IMR-90 (cell line): ENCODE data around the gene ELP4. TPM values are rescaled to one million over a fixed set of nuclear protein-coding genes. Genes with fewer than 3 reads are reported as not detected.
A peak's percentile ranks its signal among the peaks of the same experiment; 100 is the strongest.

Experiments
- ATAC-seq: fragments of 200-7000 bp; cut with Tn5 transposase; 2 replicates; pipeline ENCODE4 v1.9.1; 2020; ENCODE audit warnings: low read depth, mild to moderate bottlenecking, moderate library complexity
- BruUV-seq: library from RNA; stranded (reverse); fragments of 400-500 nt; replicated peaks from 2 replicates; lab custom pipeline; 2021; lab: Mats Ljungman, UMichigan
- CTCF ChIA-PET: fragments of 300-600 bp; formaldehyde crosslinking; extraction: SDS; loops from one replicate; lab custom pipeline; 2021; ENCODE audit warnings: antibody characterized with exemption; lab: Yijun Ruan, JAX
- POLR2A ChIA-PET: fragments of 300-600 bp; sonication (Branson Sonifier 250); formaldehyde crosslinking; loops from one replicate; lab custom pipeline; 2022; ENCODE audit warnings: antibody characterized with exemption; ENCODE audit not compliant: unreplicated experiment; lab: Charles Lee
- DNase-seq: peaks from one replicate; pipeline ENCODE4 v3.0.0; 2013
- H2AFZ ChIP-seq: replicated peaks from 2 replicates; pipeline ENCODE3; 2013; ENCODE audit warnings: low read length, mild to moderate bottlenecking; ENCODE audit not compliant: poor library complexity
- H2AK5ac ChIP-seq: 2 replicates; pipeline ENCODE4 v1.6.1; 2013; ENCODE audit warnings: low read depth, low read length, inconsistent platforms
- H2AK9ac ChIP-seq: replicated peaks from 2 replicates; pipeline ENCODE3; 2013; ENCODE audit warnings: mild to moderate bottlenecking, low read depth, low read length, moderate library complexity; ENCODE audit not compliant: poor library complexity
- H2BK120ac ChIP-seq: 2 replicates; pipeline ENCODE4 v1.6.1; 2013; ENCODE audit warnings: low read depth, low read length, inconsistent platforms
- H2BK15ac ChIP-seq: 3 replicates; pipeline ENCODE4 v1.6.1; 2013; ENCODE audit warnings: low read depth, low read length, inconsistent platforms
- H2BK20ac ChIP-seq: 2 replicates; pipeline ENCODE4 v1.6.1; 2013; ENCODE audit warnings: low read depth, mild to moderate bottlenecking, inconsistent platforms, low read length, moderate library complexity
- H2BK5ac ChIP-seq: 2 replicates; pipeline ENCODE4 v1.6.1; 2013; ENCODE audit warnings: mild to moderate bottlenecking, low read depth, low read length, inconsistent platforms; ENCODE audit not compliant: poor library complexity, severe bottlenecking
- H3K14ac ChIP-seq: replicated peaks from 2 replicates; pipeline ENCODE4 v1.6.1; 2013; ENCODE audit warnings: low read depth, low read length, inconsistent platforms
- H3K18ac ChIP-seq: 2 replicates; pipeline ENCODE4 v1.6.1; 2013; ENCODE audit warnings: low read depth, low read length, control low read depth
- H3K23ac ChIP-seq: 2 replicates; pipeline ENCODE4 v1.6.1; 2013; ENCODE audit warnings: low read depth, low read length, inconsistent platforms
- H3K27ac ChIP-seq: 2 replicates; pipeline ENCODE4 v1.5.1; 2013; ENCODE audit warnings: mild to moderate bottlenecking, control low read depth, low read length; ENCODE audit not compliant: insufficient read depth
- H3K27me3 ChIP-seq: 2 replicates; pipeline ENCODE4 v1.6.1; 2013; ENCODE audit warnings: low read length; ENCODE audit not compliant: control insufficient read depth, insufficient read depth
- H3K36me3 ChIP-seq: 2 replicates; pipeline ENCODE4 v1.6.1; 2013; ENCODE audit warnings: low read length, mixed read lengths; ENCODE audit not compliant: control insufficient read depth, insufficient read depth
- H3K4ac ChIP-seq: 2 replicates; pipeline ENCODE4 v1.6.1; 2013; ENCODE audit warnings: low read depth, low read length, inconsistent platforms
- H3K4me1 ChIP-seq: 2 replicates; pipeline ENCODE4 v1.6.1; 2013; ENCODE audit warnings: low read length, mixed read lengths; ENCODE audit not compliant: control insufficient read depth, insufficient read depth
- H3K4me2 ChIP-seq: 2 replicates; pipeline ENCODE4 v1.6.1; 2013; ENCODE audit warnings: low read depth, mild to moderate bottlenecking, control low read depth, low read length, moderate library complexity
- H3K4me3 ChIP-seq: 2 replicates; pipeline ENCODE4 v1.5.1; 2013; ENCODE audit warnings: low read depth, mild to moderate bottlenecking, control low read depth, low read length, moderate library complexity; ENCODE audit not compliant: insufficient read depth
- H3K56ac ChIP-seq: 2 replicates; pipeline ENCODE4 v1.6.1; 2013; ENCODE audit warnings: low read length, inconsistent platforms; ENCODE audit not compliant: insufficient read depth; ENCODE audit errors: extremely low read depth
- H3K79me1 ChIP-seq, 2 experiments: 2 replicates each; pipeline ENCODE4 v1.6.1; 2013; ENCODE audit warnings: low read length in 2 of 2, inconsistent platforms in 1 of 2, low read depth in 1 of 2
- H3K9ac ChIP-seq: 2 replicates; pipeline ENCODE4 v1.6.1; 2013; ENCODE audit warnings: low read depth, low read length, control low read depth
- H3K9me1 ChIP-seq: 2 replicates; pipeline ENCODE4 v1.6.1; 2013; ENCODE audit warnings: low read length, inconsistent platforms; ENCODE audit not compliant: insufficient read depth
- H3K9me3 ChIP-seq: 2 replicates; pipeline ENCODE4 v1.6.1; 2013; ENCODE audit warnings: low read length; ENCODE audit not compliant: control insufficient read depth, insufficient read depth
- H4K20me1 ChIP-seq: 2 replicates; pipeline ENCODE4 v1.6.1; 2013; ENCODE audit warnings: low read length, inconsistent platforms; ENCODE audit not compliant: insufficient read depth
- H4K5ac ChIP-seq: 2 replicates; pipeline ENCODE4 v1.6.1; 2013; ENCODE audit warnings: mild to moderate bottlenecking, low read depth, low read length, control low read depth
- H4K8ac ChIP-seq, 2 experiments: 2 replicates each; pipeline ENCODE4 v1.6.1; 2013; ENCODE audit warnings: low read depth in 2 of 2, low read length in 2 of 2, control low read depth in 1 of 2, inconsistent platforms in 1 of 2
- H4K91ac ChIP-seq: 2 replicates; pipeline ENCODE4 v1.6.1; 2013; ENCODE audit warnings: low read depth, low read length, inconsistent platforms; ENCODE audit not compliant: insufficient read depth
- BHLHE40 ChIP-seq: fragments of 150-350 bp; IDR thresholded peaks from 2 replicates; pipeline ENCODE4 v1.6.1; 2016; ENCODE audit warnings: mild to moderate bottlenecking, low read depth, low read length
- CHD1 ChIP-seq: IDR thresholded peaks from 2 replicates; pipeline ENCODE4 v1.6.1; 2012; ENCODE audit warnings: low read depth, low read length, improper control_type of control experiment
- FOS ChIP-seq: fragments of 150-350 bp; IDR thresholded peaks from 2 replicates; pipeline ENCODE4 v1.6.1; 2016; ENCODE audit warnings: low read depth, low read length
- MAFK ChIP-seq: IDR thresholded peaks from 2 replicates; pipeline ENCODE4 v1.6.1; 2012; ENCODE audit warnings: low read depth, low read length, improper control_type of control experiment
- MAZ ChIP-seq: IDR thresholded peaks from 2 replicates; pipeline ENCODE4 v1.6.1; 2012; ENCODE audit warnings: low read depth, mild to moderate bottlenecking, low read length, improper control_type of control experiment, moderate library complexity, borderline replicate concordance
- NFE2L2 ChIP-seq: fragments of 150-350 bp; IDR thresholded peaks from 2 replicates; pipeline ENCODE4 v1.6.1; 2016; ENCODE audit warnings: low read depth, mild to moderate bottlenecking, low read length
- RAD21 ChIP-seq: IDR thresholded peaks from 2 replicates; pipeline ENCODE4 v1.6.1; 2012; ENCODE audit warnings: low read length, improper control_type of control experiment
- RCOR1 ChIP-seq: IDR thresholded peaks from 2 replicates; pipeline ENCODE4 v1.6.1; 2012; ENCODE audit warnings: mild to moderate bottlenecking, low read length, improper control_type of control experiment; ENCODE audit not compliant: insufficient replicate concordance
- RFX5 ChIP-seq: IDR thresholded peaks from 2 replicates; pipeline ENCODE4 v1.8.0; 2012; ENCODE audit warnings: low read depth, mild to moderate bottlenecking, low read length, moderate library complexity
- SMC3 ChIP-seq: fragments of 150-350 bp; IDR thresholded peaks from 2 replicates; pipeline ENCODE4 v1.6.1; 2016; ENCODE audit warnings: low read depth, mild to moderate bottlenecking, antibody characterized with exemption, low read length, moderate library complexity
- USF2 ChIP-seq: fragments of 150-350 bp; IDR thresholded peaks from 2 replicates; pipeline ENCODE4 v1.6.1; 2017; ENCODE audit warnings: mild to moderate bottlenecking, antibody characterized with exemption, low read length, low read depth
- dilution Hi-C: fragments of 300-500 bp; cut with HindIII; formaldehyde crosslinking; loops from one replicate; pipeline ENCODE4 v1.14.3; 2018; ENCODE audit warnings: low sequenced_read_pairs; ENCODE audit not compliant: unreplicated experiment
- in situ Hi-C: fragments of 300-500 bp; cut with MboI; formaldehyde crosslinking; loops from 3 replicates; pipeline ENCODE4 v1.14.3; 2019; ENCODE audit warnings: low sequenced_read_pairs, inconsistent platforms, mixed read lengths
- intact Hi-C: fragments of 100-400 bp; cut with micrococcal nuclease; formaldehyde crosslinking; loops from 2 replicates; pipeline ENCODE4 v1.10.0; 2022
- polyA plus RNA-seq, 3 experiments: library from polyadenylated mRNA; depleted of rRNA; stranded (reverse); fragments of >200 nt; gene quantifications; 2 replicates each; pipeline ENCODE4 v1.2.3, GENCODE V29; 2012; ENCODE audit warnings: low replicate concordance in 1 of 3
- total RNA-seq: library from RNA; depleted of rRNA; stranded (reverse); fragments of >200 nt; gene quantifications from 2 replicates; pipeline ENCODE4 v1.2.3, GENCODE V29; 2012
- TF ChIP-seq, protein P1 (sequence below): fragments of 150-350 bp; IDR thresholded peaks from 2 replicates; pipeline ENCODE4 v1.6.1; 2016; ENCODE audit warnings: low read depth, mild to moderate bottlenecking, low read length, moderate library complexity, borderline replicate concordance

Gene ELP4
- total and polyA plus RNA-seq, 2 of the 4 experiments (the other 2 are of a cell fraction), result 8.4 to 20.4 TPM

- Histone ChIP-seq H3K18ac (no peak overlapping the region), H4K8ac (no peak overlapping the region), H3K4me2 (peak overlapping the region; percentile 62; the same call in 1 of the 2 replicates), H3K4me3 (no peak overlapping the region), H4K20me1 (no peaks in the 10 kb centered on the region), H2BK20ac (no peak overlapping the region), H3K9me1 (no peaks in the 10 kb centered on the region), H2BK15ac (no peak overlapping the region), H2AK9ac (no peak overlapping the region), H2AK5ac (no peak overlapping the region), H4K91ac (no peak overlapping the region), H2BK5ac (peak overlapping the region; percentile 72), H3K27ac (no peak overlapping the region), H3K27me3 (no peaks in the 10 kb centered on the region), H2BK120ac (no peak overlapping the region), H3K9ac (no peak overlapping the region), H2AFZ (no peak overlapping the region), H3K79me1 (no peaks in the 10 kb centered on the region), H3K23ac (no peak overlapping the region), H3K4ac (no peak overlapping the region), H4K5ac (no peak overlapping the region), H3K36me3 (no peaks in the 10 kb centered on the region), H3K14ac (no peak overlapping the region), H3K9me3 (no peaks in the 10 kb centered on the region), H3K4me1 (no peaks in the 10 kb centered on the region), H3K56ac (no peak overlapping the region)
- ATAC-seq, result peak; percentile 85
- in situ Hi-C loops (no loop called here), intact Hi-C loops (no loop called here), dilution Hi-C loops (no loop called here)
- POLR2A ChIA-PET, result no interaction called here
- TF ChIP-seq BHLHE40, result 0 out of 2 replicates have a peak, but pooled peaks have one; percentile 12
- peak; percentile 55; the same call in 1 of the 2 replicates for TF ChIP-seq NFE2L2
- TF ChIP-seq MAFK, result peak; percentile 58; the same call in 1 of the 2 replicates
- no peak for TF ChIP-seq RAD21
- TF ChIP-seq RCOR1, result peak; percentile 26
- no peak for TF ChIP-seq MAZ
- no peak for TF ChIP-seq SMC3
- no peak for TF ChIP-seq RFX5
- TF ChIP-seq CHD1, result no peak
- no peak for TF ChIP-seq USF2
- TF ChIP-seq, protein P1, sequence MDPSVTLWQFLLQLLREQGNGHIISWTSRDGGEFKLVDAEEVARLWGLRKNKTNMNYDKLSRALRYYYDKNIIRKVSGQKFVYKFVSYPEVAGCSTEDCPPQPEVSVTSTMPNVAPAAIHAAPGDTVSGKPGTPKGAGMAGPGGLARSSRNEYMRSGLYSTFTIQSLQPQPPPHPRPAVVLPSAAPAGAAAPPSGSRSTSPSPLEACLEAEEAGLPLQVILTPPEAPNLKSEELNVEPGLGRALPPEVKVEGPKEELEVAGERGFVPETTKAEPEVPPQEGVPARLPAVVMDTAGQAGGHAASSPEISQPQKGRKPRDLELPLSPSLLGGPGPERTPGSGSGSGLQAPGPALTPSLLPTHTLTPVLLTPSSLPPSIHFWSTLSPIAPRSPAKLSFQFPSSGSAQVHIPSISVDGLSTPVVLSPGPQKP, result no peak
- peak; percentile 87 for TF ChIP-seq FOS
- CTCF ChIA-PET, result no interaction called here
- peak; percentile 88 for DNase-seq
- BruUV-seq, result no TSS peak
These were observed 136.2 kb downstream of the ELP4 start for GRCh38 chr11:31645747-31646146.
